Measurements from ENCODE around the gene RFPL3.
"Not testable (repeated sequence)": the region's sequence is repeated elsewhere in the genome, so short reads cannot be mapped to it uniquely, and the experiment has no call there.

RFPL3 gene

GRCh38 chr22:32353840-32354239 lies 3.8 kb upstream of the RFPL3 start:
- no peak for DNase-seq
- H3K4me2 ChIP-seq (ENCODE audit: low read length, poor library complexity, severe bottlenecking), result no peak overlapping the region
- no peak overlapping the region for H3K9ac ChIP-seq (ENCODE audit: low read length)
- H2BK15ac ChIP-seq (ENCODE audit: low read depth, poor library complexity, severe bottlenecking), result peak overlapping the region; percentile 40
- no peaks in the 10 kb centered on the region for H3K79me1 ChIP-seq (replicated peaks; ENCODE audit: low read length, poor library complexity, severe bottlenecking)
- no peak overlapping the region for H4K8ac ChIP-seq (ENCODE audit: low read length)
- H2AFZ ChIP-seq (ENCODE audit: low read depth, low read length), result no peak overlapping the region
- no peak overlapping the region for H3K14ac ChIP-seq (ENCODE audit: low read length in 2 of 2)
- H4K91ac ChIP-seq (ENCODE audit: low read length), result no peak overlapping the region
- no peak overlapping the region for H3K4ac ChIP-seq (ENCODE audit: low read depth in 1 of 2, low read length in 2 of 2)
- no peak overlapping the region for H3K4me3 ChIP-seq (ENCODE audit: insufficient read depth in 1 of 2, low read depth in 1 of 2, low read length in 2 of 2)
- no peaks in the 10 kb centered on the region for H3K27me3 ChIP-seq (ENCODE audit: control insufficient read depth in 1 of 2, insufficient read depth in 1 of 2, low read length in 2 of 2)
- H3K18ac ChIP-seq (ENCODE audit: low read depth in 1 of 2, low read length in 2 of 2), result no peak overlapping the region
- no peaks in the 10 kb centered on the region for H3K9me3 ChIP-seq (ENCODE audit: control insufficient read depth, low read length)
- H2BK5ac ChIP-seq (ENCODE audit: low read depth, low read length, poor library complexity, severe bottlenecking), result no peak overlapping the region
- no peak overlapping the region for H2BK120ac ChIP-seq (ENCODE audit: low read depth, low read length)
- no peak overlapping the region for H3K23ac ChIP-seq (ENCODE audit: low read length in 2 of 2)
- no peak overlapping the region for H3K27ac ChIP-seq (ENCODE audit: low read length, poor library complexity, severe bottlenecking)
- no peaks in the 10 kb centered on the region for H3K36me3 ChIP-seq (ENCODE audit: control insufficient read depth in 1 of 2, insufficient read depth in 2 of 2, low read depth in 1 of 2, low read length in 2 of 2)
- H3K4me1 ChIP-seq (ENCODE audit: control insufficient read depth, insufficient read depth, low read depth, low read length), result no peaks in the 10 kb centered on the region
- no peak overlapping the region for H2AK5ac ChIP-seq (ENCODE audit: low read length, severe bottlenecking)
- H2BK12ac ChIP-seq (ENCODE audit: low read length in 2 of 2), result no peak overlapping the region
- WGBS, result 96% methylated on average over 15 of the region's 19 CpGs

- H2BK12ac ChIP-seq (ENCODE audit: low read length in 2 of 2), result no peak overlapping the region
Measured at GRCh38 chr22:32354360-32355351, 3.0 kb upstream of the RFPL3 start.

DNA sequence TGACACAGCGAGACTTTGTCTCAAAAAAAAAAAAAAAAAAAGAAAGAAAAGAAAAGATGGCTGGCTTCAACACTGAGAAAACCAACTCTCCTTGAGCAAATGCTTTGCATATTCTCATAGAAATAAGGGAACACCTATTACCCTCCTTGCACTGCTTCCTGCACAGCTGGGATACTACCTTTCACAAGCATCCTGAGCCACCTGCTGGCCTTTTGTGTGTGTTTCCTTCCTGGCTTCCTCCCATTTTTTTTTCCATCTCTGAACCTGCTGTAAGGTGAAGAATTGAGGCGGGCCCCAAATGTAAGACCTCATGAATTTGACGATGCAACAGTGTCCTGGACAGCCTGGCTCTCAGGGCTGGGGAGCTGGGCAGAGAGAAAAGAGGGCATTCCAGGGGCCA lies 1.9 kb upstream of the RFPL3 start:
- WGBS, result 88% methylated on average over 3 of the region's 3 CpGs
- H3K4ac ChIP-seq (ENCODE audit: low read depth in 1 of 2, low read length in 2 of 2), result no peak overlapping the region

More at GRCh38 chr22:32354360-32355351, 3.0 kb upstream of the RFPL3 start:
- Histone ChIP-seq H3K23ac (ENCODE audit: low read length in 2 of 2) (no peak overlapping the region), H3K14ac (ENCODE audit: low read length in 2 of 2) (peak overlapping the region in 1 of 2 experiments; percentile 51), H3K27ac (ENCODE audit: low read length, poor library complexity, severe bottlenecking) (no peak overlapping the region), H3K4ac (ENCODE audit: low read depth in 1 of 2, low read length in 2 of 2) (no peak overlapping the region), H2AK5ac (ENCODE audit: low read length, severe bottlenecking) (no peak overlapping the region), H4K91ac (ENCODE audit: low read length) (no peak overlapping the region), H3K36me3 (ENCODE audit: control insufficient read depth in 1 of 2, insufficient read depth in 2 of 2, low read depth in 1 of 2, low read length in 2 of 2) (no peaks in the 10 kb centered on the region), H2BK15ac (ENCODE audit: low read depth, poor library complexity, severe bottlenecking) (peak overlapping the region; percentile 40), H3K4me2 (ENCODE audit: low read length, poor library complexity, severe bottlenecking) (no peak overlapping the region), H2BK5ac (ENCODE audit: low read depth, low read length, poor library complexity, severe bottlenecking) (no peak overlapping the region), H3K4me1 (ENCODE audit: control insufficient read depth, insufficient read depth, low read depth, low read length) (no peaks in the 10 kb centered on the region), H3K18ac (ENCODE audit: low read depth in 1 of 2, low read length in 2 of 2) (no peak overlapping the region), H2BK120ac (ENCODE audit: low read depth, low read length) (no peak overlapping the region), H4K8ac (ENCODE audit: low read length) (no peak overlapping the region), H3K4me3 (ENCODE audit: insufficient read depth in 1 of 2, low read depth in 1 of 2, low read length in 2 of 2) (peak overlapping the region in 1 of 2 experiments; percentile 29), H3K9ac (ENCODE audit: low read length) (no peak overlapping the region), H3K79me1 (replicated peaks; ENCODE audit: low read length, poor library complexity, severe bottlenecking) (no peaks in the 10 kb centered on the region), H3K27me3 (ENCODE audit: control insufficient read depth in 1 of 2, insufficient read depth in 1 of 2, low read length in 2 of 2) (no peaks in the 10 kb centered on the region), H3K9me3 (ENCODE audit: control insufficient read depth, low read length) (no peaks in the 10 kb centered on the region), H2AFZ (ENCODE audit: low read depth, low read length) (no peak overlapping the region)
- peak; percentile 45 for DNase-seq
- WGBS, result 87% methylated on average over 29 of the region's 30 CpGs

GRCh38 chr22:32360096-32360495 lies 2.4 kb downstream of the RFPL3 start:
- H2BK12ac ChIP-seq (ENCODE audit: low read length in 2 of 2); DNase-seq; H3K18ac ChIP-seq (ENCODE audit: low read depth in 1 of 2, low read length in 2 of 2); H4K8ac ChIP-seq (ENCODE audit: low read length); H2BK5ac ChIP-seq (ENCODE audit: low read depth, low read length, poor library complexity, severe bottlenecking); H3K14ac ChIP-seq (ENCODE audit: low read length in 2 of 2); H3K4me2 ChIP-seq (ENCODE audit: low read length, poor library complexity, severe bottlenecking); H3K27ac ChIP-seq (ENCODE audit: low read length, poor library complexity, severe bottlenecking); H3K4me1 ChIP-seq (ENCODE audit: control insufficient read depth, insufficient read depth, low read depth, low read length); H3K36me3 ChIP-seq (ENCODE audit: control insufficient read depth in 1 of 2, insufficient read depth in 2 of 2, low read depth in 1 of 2, low read length in 2 of 2); H2AK5ac ChIP-seq (ENCODE audit: low read length, severe bottlenecking); H3K23ac ChIP-seq (ENCODE audit: low read length in 2 of 2); H3K9me3 ChIP-seq (ENCODE audit: control insufficient read depth, low read length); H3K79me1 ChIP-seq (replicated peaks; ENCODE audit: low read length, poor library complexity, severe bottlenecking); H3K27me3 ChIP-seq (ENCODE audit: control insufficient read depth in 1 of 2, insufficient read depth in 1 of 2, low read length in 2 of 2); H3K4ac ChIP-seq (ENCODE audit: low read depth in 1 of 2, low read length in 2 of 2); H2BK15ac ChIP-seq (ENCODE audit: low read depth, poor library complexity, severe bottlenecking); H3K9ac ChIP-seq (ENCODE audit: low read length); H3K4me3 ChIP-seq (ENCODE audit: insufficient read depth in 1 of 2, low read depth in 1 of 2, low read length in 2 of 2); H2AFZ ChIP-seq (ENCODE audit: low read depth, low read length); H2BK120ac ChIP-seq (ENCODE audit: low read depth, low read length); H4K91ac ChIP-seq (ENCODE audit: low read length): not testable (repeated sequence)
- WGBS, result 79% methylated on average over 11 of the region's 11 CpGs

More for the DNA sequence above, 1.9 kb upstream of the RFPL3 start:
- H3K4me1 ChIP-seq (ENCODE audit: control insufficient read depth, insufficient read depth, low read depth, low read length), result no peaks in the 10 kb centered on the region
- no peak for DNase-seq
- no peak overlapping the region for H3K23ac ChIP-seq (ENCODE audit: low read length in 2 of 2)
- no peak overlapping the region for H3K4me2 ChIP-seq (ENCODE audit: low read length, poor library complexity, severe bottlenecking)
- no peak overlapping the region for H4K91ac ChIP-seq (ENCODE audit: low read length)
- no peak overlapping the region for H4K8ac ChIP-seq (ENCODE audit: low read length)
- H3K4me3 ChIP-seq (ENCODE audit: insufficient read depth in 1 of 2, low read depth in 1 of 2, low read length in 2 of 2), result no peak overlapping the region
- H2BK15ac ChIP-seq (ENCODE audit: low read depth, poor library complexity, severe bottlenecking), result no peak overlapping the region
- H3K36me3 ChIP-seq (ENCODE audit: control insufficient read depth in 1 of 2, insufficient read depth in 2 of 2, low read depth in 1 of 2, low read length in 2 of 2), result no peaks in the 10 kb centered on the region
- no peak overlapping the region for H2BK12ac ChIP-seq (ENCODE audit: low read length in 2 of 2)
- no peak overlapping the region for H3K14ac ChIP-seq (ENCODE audit: low read length in 2 of 2)
- H3K9me3 ChIP-seq (ENCODE audit: control insufficient read depth, low read length), result no peaks in the 10 kb centered on the region
- no peak overlapping the region for H2BK120ac ChIP-seq (ENCODE audit: low read depth, low read length)
- no peak overlapping the region for H3K27ac ChIP-seq (ENCODE audit: low read length, poor library complexity, severe bottlenecking)
- H3K9ac ChIP-seq (ENCODE audit: low read length), result no peak overlapping the region
- no peak overlapping the region for H2AK5ac ChIP-seq (ENCODE audit: low read length, severe bottlenecking)
- no peak overlapping the region for H3K18ac ChIP-seq (ENCODE audit: low read depth in 1 of 2, low read length in 2 of 2)
- H2AFZ ChIP-seq (ENCODE audit: low read depth, low read length), result no peak overlapping the region
- no peak overlapping the region for H2BK5ac ChIP-seq (ENCODE audit: low read depth, low read length, poor library complexity, severe bottlenecking)
- no peaks in the 10 kb centered on the region for H3K27me3 ChIP-seq (ENCODE audit: control insufficient read depth in 1 of 2, insufficient read depth in 1 of 2, low read length in 2 of 2)
- no peaks in the 10 kb centered on the region for H3K79me1 ChIP-seq (replicated peaks; ENCODE audit: low read length, poor library complexity, severe bottlenecking)
